Measurements from ENCODE around the gene SLC41A3.
"Not testable (repeated sequence)": the region's sequence is repeated elsewhere in the genome, so short reads cannot be mapped to it uniquely, and the experiment has no call there.

Gene SLC41A3

GRCh38 chr3:126083511-126083912 is 412 bp downstream of the SLC41A3 start:
- no peak for DNase-seq (ENCODE audit: low read depth in 1 of 2, low spot score in 1 of 2)

DNA sequence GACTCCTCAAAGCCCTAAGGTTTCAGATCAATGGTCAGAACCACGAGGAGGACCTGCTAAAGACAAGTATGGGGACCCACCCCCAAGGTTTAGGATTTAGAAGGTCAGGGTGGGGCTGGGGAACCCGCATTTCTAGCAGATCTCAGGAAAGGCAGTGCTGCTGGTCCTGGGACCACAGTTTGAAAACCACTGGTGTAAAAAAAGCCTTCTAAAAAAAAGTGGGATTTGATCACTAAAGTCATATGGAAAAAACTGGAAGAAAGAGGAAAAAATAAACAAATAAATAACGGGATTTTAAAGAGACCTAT is 832 bp downstream of the SLC41A3 start:
- DNase-seq (ENCODE audit: low read depth in 1 of 2, low spot score in 1 of 2), result no peak

GRCh38 chr3:126082362-126083137 is 1.4 kb downstream of the SLC41A3 start:
- no peak for DNase-seq (ENCODE audit: low read depth in 1 of 2, low spot score in 1 of 2)

- DNase-seq (ENCODE audit: low read depth in 1 of 2, low spot score in 1 of 2), result no peak
Measured at GRCh38 chr3:126081618-126082361, 2.1 kb downstream of the SLC41A3 start.

- no peak for DNase-seq (ENCODE audit: low read depth in 1 of 2, low spot score in 1 of 2)
Measured at GRCh38 chr3:126080970-126081369, 3.0 kb downstream of the SLC41A3 start.

GRCh38 chr3:126078866-126079265 is 5.1 kb downstream of the SLC41A3 start:
- no peak for DNase-seq (ENCODE audit: low read depth in 1 of 2, low spot score in 1 of 2)

- DNase-seq (ENCODE audit: low read depth in 1 of 2, low spot score in 1 of 2), result no peak
Measured at GRCh38 chr3:126077754-126078153, 6.2 kb downstream of the SLC41A3 start.

DNA sequence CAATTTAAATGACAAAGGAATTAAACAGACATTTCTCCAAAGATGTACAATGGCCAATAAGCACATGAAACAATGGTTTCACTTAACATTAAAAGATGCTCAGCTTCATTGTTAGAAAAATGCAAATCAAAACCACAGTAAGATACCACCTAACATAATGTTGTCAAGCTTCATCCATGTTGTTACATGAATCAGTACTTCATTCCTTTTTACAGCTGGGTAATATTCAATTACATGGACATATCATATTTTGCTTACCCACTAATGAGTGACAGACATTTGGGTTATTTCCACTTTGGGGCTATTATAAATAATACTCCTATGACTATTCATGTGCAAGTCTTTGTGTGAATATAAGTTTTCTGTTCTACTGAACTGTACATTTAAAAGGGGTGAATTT is 7.8 kb downstream of the SLC41A3 start:
- DNase-seq (ENCODE audit: low read depth in 1 of 2, low spot score in 1 of 2), result no peak

- no peak for DNase-seq (ENCODE audit: low read depth in 1 of 2, low spot score in 1 of 2)
Measured at GRCh38 chr3:126070146-126070545, 13.8 kb downstream of the SLC41A3 start.

DNA sequence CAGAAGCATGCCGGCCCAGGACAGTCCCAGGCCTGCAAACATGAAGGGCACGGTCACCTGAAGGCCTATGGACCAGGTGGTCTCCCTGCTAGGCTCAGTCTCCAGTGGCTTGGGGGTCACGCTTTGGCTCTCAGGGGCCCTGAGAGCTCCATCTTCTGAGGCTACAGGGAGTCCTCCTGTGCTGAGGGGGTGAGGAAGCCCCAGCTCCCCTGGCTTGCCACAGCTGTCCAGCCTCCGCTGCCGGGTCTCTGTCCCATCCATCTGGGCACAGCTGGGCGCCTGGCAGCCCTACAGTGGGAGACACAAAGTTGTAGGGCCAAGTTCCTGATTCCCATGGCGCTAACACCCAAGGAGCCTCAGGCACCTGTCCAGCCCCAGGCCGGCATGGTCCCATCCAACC is 16.0 kb downstream of the SLC41A3 start:
- no peak for DNase-seq (ENCODE audit: low read depth in 1 of 2, low spot score in 1 of 2)

GRCh38 chr3:126066676-126067075 is 17.2 kb downstream of the SLC41A3 start:
- not testable (repeated sequence) for DNase-seq (ENCODE audit: low read depth in 1 of 2, low spot score in 1 of 2)

DNA sequence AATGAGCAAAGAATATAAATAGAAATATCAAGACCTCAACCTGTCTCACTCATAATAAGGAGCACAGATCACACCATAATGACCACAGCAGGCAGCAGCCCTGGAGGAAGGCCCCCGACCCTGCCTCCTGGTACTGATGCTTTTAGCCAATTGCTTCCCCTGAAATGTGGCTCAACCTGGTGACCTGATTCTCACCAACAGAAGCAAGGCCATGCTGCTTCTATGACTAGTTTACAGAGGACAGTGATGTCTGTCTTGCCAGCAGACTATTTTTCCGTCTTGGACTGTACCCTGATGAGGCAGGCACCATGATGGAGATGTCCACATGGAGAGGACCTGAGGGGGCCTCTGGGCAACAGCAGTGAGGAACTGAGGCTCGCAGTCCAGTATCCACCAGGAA is 18.0 kb downstream of the SLC41A3 start:
- DNase-seq (ENCODE audit: low read depth in 1 of 2, low spot score in 1 of 2), result no peak

DNA sequence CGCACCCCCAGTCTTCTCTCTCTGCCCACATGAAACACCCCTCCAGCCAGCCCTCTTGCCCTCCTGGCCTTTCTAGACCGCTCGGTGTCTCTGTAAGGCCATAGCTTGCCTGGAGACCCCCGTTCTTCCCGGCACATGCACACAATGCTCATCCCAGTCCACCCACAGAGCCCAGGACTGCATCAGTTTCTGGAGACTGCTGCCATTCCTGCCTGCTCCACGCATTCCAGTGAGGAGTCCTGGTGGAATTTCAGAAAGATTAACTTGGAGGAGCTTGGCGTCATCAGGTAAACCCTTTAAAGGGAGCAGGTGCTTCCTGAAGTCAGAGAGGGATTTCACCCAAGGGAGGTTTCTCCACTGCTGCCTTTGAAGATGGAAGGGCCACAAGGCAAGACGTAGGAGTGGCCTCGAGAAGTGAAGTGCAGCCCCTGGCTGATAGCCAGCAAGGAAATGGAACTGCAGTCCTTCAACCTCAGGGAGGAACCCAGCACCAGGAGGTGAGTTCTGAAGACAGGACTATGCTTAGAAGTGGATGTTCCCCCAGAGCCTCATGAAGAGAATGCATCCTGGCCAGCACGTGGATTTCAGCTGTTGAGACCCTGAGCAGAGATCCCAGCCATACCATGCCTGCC is 19.2 kb downstream of the SLC41A3 start:
- no peak for DNase-seq (ENCODE audit: low read depth in 1 of 2, low spot score in 1 of 2)

DNA sequence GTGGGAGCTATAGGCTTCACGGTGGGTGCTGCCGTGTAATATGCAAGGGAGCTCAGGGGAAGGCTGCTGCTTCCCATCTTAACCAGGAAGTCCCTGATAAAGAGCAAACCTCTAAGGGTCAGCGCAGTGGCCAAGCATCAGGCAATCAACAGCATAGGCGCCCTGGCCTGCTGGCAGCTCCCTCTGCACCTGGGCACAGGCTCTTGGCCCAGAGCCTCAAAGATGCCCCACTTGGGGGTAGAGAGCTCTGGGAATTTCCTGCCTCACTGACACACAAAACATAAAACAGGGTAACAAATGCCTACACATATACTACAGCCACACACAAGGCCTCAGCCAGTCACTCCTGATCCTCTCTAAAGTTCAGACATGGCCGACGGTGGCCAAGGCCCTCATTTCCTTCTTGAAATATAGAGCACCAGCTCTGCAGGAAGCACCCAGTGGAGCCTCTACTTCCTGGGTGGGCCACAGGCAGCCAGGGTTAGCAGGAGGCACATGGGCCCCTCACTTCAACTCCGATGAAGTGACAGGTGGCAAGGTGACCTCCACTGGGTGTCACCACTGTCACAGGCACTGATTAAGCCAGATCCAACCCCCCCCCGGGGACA is 20.5 kb downstream of the SLC41A3 start:
- no peak for DNase-seq (ENCODE audit: low read depth in 1 of 2, low spot score in 1 of 2)

GRCh38 chr3:126061301-126062032 is 22.5 kb downstream of the SLC41A3 start:
- no peak for DNase-seq (ENCODE audit: low read depth in 1 of 2, low spot score in 1 of 2)

- no peak for DNase-seq (ENCODE audit: low read depth in 1 of 2, low spot score in 1 of 2)
Measured at GRCh38 chr3:126060613-126061145, 23.2 kb downstream of the SLC41A3 start.

DNA sequence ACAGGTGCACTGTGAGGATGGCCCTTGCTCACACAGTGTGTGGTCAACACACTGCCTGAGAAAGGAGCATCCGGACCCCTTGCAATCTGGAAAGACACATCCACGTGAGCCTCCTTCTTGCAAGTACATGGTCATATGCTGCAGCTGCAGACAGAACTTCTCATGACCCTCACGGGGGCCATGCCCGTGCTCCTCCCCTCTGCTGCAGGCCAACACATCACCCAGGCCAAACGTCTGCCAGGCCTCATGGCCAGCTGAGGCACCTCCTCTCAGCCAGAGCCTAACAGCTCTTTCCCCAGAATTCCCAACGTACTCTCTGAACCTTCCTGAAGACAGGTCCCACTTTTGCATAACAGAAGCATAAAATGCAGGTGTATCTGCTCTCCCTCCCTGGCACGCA is 25.3 kb downstream of the SLC41A3 start:
- DNase-seq (ENCODE audit: low read depth in 1 of 2, low spot score in 1 of 2), result no peak

GRCh38 chr3:126057936-126058335 is 26.0 kb downstream of the SLC41A3 start:
- no peak for DNase-seq (ENCODE audit: low read depth in 1 of 2, low spot score in 1 of 2)

DNA sequence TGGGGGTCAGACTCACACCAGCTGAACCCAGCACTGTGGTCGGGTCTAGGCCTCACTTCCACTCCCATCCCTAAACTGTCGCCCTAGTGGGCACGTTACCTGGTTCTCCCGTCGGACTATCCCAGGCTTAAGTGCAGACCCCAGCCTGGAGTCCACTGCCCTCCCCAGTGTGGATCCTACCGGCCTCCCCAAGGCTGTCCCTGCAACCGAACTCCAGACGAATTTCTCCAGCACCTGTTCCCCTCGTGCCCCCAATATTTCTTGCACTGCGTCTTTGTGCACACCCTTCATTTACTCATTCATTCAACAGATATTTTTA is 26.5 kb downstream of the SLC41A3 start:
- no peak for DNase-seq (ENCODE audit: low read depth in 1 of 2, low spot score in 1 of 2)

- no peak for DNase-seq (ENCODE audit: low read depth in 1 of 2, low spot score in 1 of 2)
Measured at GRCh38 chr3:126056681-126057500, 27.0 kb downstream of the SLC41A3 start.
